Thyroid gland (tissue), 4 donors: ENCODE results near the gene ZDHHC8.
"Not testable (repeated sequence)": the region's sequence is repeated elsewhere in the genome, so short reads cannot be mapped to it uniquely, and the experiment has no call there.

Source experiments
- CTCF ChIP-seq, 6 experiments: fragments of 200-600 bp in 3 of 6; fragments of 450-650 bp in 3 of 6; sonication (generic) in 3 of 6; IDR thresholded peaks; one replicate each; pipeline ENCODE4 v1.5.1; 2016 to 2019; ENCODE audit warnings: antibody characterized with exemption in 6 of 6, mild to moderate bottlenecking in 2 of 6, inconsistent platforms in 1 of 6, moderate library complexity in 1 of 6
- POLR2A ChIP-seq, 2 donors: fragments of 450-650 bp; IDR thresholded peaks; one replicate each; pipeline ENCODE4 v1.6.1; 2017; ENCODE audit warnings: antibody characterized with exemption in 2 of 2, mild to moderate bottlenecking in 2 of 2, moderate library complexity in 1 of 2

GRCh38 chr22:20159531-20159930 lies 27.9 kb downstream of the ZDHHC8 start:
- TF ChIP-seq CTCF, POLR2A (IDR thresholded peaks at IDR 0.05): not testable (repeated sequence)
